ENCODE data around the gene GSTA2.

Gene GSTA2

GRCh38 chr6:52746213-52746612 lies 17.1 kb downstream of the GSTA2 start:
- Histone ChIP-seq H3K4me2 (ENCODE audit: low read length) (no peak overlapping the region), H4K12ac (ENCODE audit: low read depth, low read length) (no peak overlapping the region), H3K79me2 (ENCODE audit: control insufficient read depth, insufficient read depth, low read length, poor library complexity) (no peaks in the 10 kb centered on the region), H3K79me1 (ENCODE audit: low read length) (no peaks in the 10 kb centered on the region), H4K91ac (ENCODE audit: low read depth, low read length) (peak overlapping the region; percentile 11), H3K23ac (ENCODE audit: low read length) (no peak overlapping the region), H2AFZ (ENCODE audit: insufficient read depth, low read length, poor library complexity) (no peak overlapping the region), H3K4me3 (ENCODE audit: low read depth, low read length) (no peak overlapping the region), H3K36me3 (ENCODE audit: control insufficient read depth in 1 of 2, insufficient read depth in 2 of 2, low read length in 2 of 2) (no peaks in the 10 kb centered on the region), H3K18ac (ENCODE audit: low read length) (no peak overlapping the region), H2BK120ac (ENCODE audit: insufficient read depth, low read length, poor library complexity) (no peak overlapping the region), H3K27me3 (ENCODE audit: insufficient read depth, low read length) (no peaks in the 10 kb centered on the region), H2BK12ac (ENCODE audit: low read length) (no peak overlapping the region), H3K9me3 (ENCODE audit: insufficient read depth, low read depth, low read length) (no peaks in the 10 kb centered on the region), H2BK5ac (ENCODE audit: low read depth, low read length, poor library complexity) (no peak overlapping the region), H3K9ac (ENCODE audit: low read length) (no peak overlapping the region), H4K8ac (ENCODE audit: low read depth, low read length) (no peak overlapping the region), H3K14ac (ENCODE audit: low read length) (no peak overlapping the region), H3K4ac (ENCODE audit: low read depth, low read length) (no peak overlapping the region), H2AK5ac (ENCODE audit: low read length) (no peak overlapping the region), H3K4me1 (ENCODE audit: control insufficient read depth in 1 of 2, insufficient read depth in 2 of 2, low read length in 2 of 2) (peaks cover 0 to 2% of the 10 kb centered on the region in 2 experiments), H3K27ac (ENCODE audit: low read depth, low read length) (no peak overlapping the region)
- DNase-seq: no peak
- WGBS (ENCODE audit: extremely low coverage, insufficient coverage, insufficient read length): no CpG with 5 or more reads among the region's 4 CpGs

- no CpG with 5 or more reads among the region's 1 CpG for WGBS (ENCODE audit: extremely low coverage, insufficient coverage, insufficient read length)
- Histone ChIP-seq H2AFZ (ENCODE audit: insufficient read depth, low read length, poor library complexity) (no peak overlapping the region), H4K8ac (ENCODE audit: low read depth, low read length) (no peak overlapping the region), H3K14ac (ENCODE audit: low read length) (no peak overlapping the region), H4K12ac (ENCODE audit: low read depth, low read length) (no peak overlapping the region), H3K27ac (ENCODE audit: low read depth, low read length) (no peak overlapping the region), H3K18ac (ENCODE audit: low read length) (no peak overlapping the region), H3K79me1 (ENCODE audit: low read length) (no peaks in the 10 kb centered on the region), H3K4me2 (ENCODE audit: low read length) (no peak overlapping the region), H3K9ac (ENCODE audit: low read length) (no peak overlapping the region), H3K9me3 (ENCODE audit: insufficient read depth, low read depth, low read length) (no peaks in the 10 kb centered on the region), H2BK120ac (ENCODE audit: insufficient read depth, low read length, poor library complexity) (no peak overlapping the region), H3K23ac (ENCODE audit: low read length) (no peak overlapping the region), H3K36me3 (ENCODE audit: control insufficient read depth in 1 of 2, insufficient read depth in 2 of 2, low read length in 2 of 2) (no peaks in the 10 kb centered on the region), H3K4me3 (ENCODE audit: low read depth, low read length) (no peak overlapping the region), H3K79me2 (ENCODE audit: control insufficient read depth, insufficient read depth, low read length, poor library complexity) (no peaks in the 10 kb centered on the region), H2BK5ac (ENCODE audit: low read depth, low read length, poor library complexity) (no peak overlapping the region), H3K4ac (ENCODE audit: low read depth, low read length) (no peak overlapping the region), H2AK5ac (ENCODE audit: low read length) (no peak overlapping the region), H4K91ac (ENCODE audit: low read depth, low read length) (no peak overlapping the region), H3K27me3 (ENCODE audit: insufficient read depth, low read length) (no peaks in the 10 kb centered on the region), H2BK12ac (ENCODE audit: low read length) (no peak overlapping the region), H3K4me1 (ENCODE audit: control insufficient read depth in 1 of 2, insufficient read depth in 2 of 2, low read length in 2 of 2) (peaks cover 0 to 2% of the 10 kb centered on the region in 2 experiments)
- DNase-seq: no peak
These were observed 17.5 kb downstream of the GSTA2 start for GRCh38 chr6:52745764-52746201.

- no peak overlapping the region for H3K9ac ChIP-seq (ENCODE audit: low read length)
- no peaks in the 10 kb centered on the region for H3K4me1 ChIP-seq (ENCODE audit: control insufficient read depth in 1 of 2, insufficient read depth in 2 of 2, low read length in 2 of 2)
- H2AK5ac ChIP-seq (ENCODE audit: low read length): no peak overlapping the region
- no peak for DNase-seq
- H3K23ac ChIP-seq (ENCODE audit: low read length): no peak overlapping the region
- H3K4ac ChIP-seq (ENCODE audit: low read depth, low read length): no peak overlapping the region
- no peak overlapping the region for H3K4me3 ChIP-seq (ENCODE audit: low read depth, low read length)
- H4K8ac ChIP-seq (ENCODE audit: low read depth, low read length): no peak overlapping the region
- H3K27ac ChIP-seq (ENCODE audit: low read depth, low read length): no peak overlapping the region
- no peak overlapping the region for H2BK120ac ChIP-seq (ENCODE audit: insufficient read depth, low read length, poor library complexity)
- no peaks in the 10 kb centered on the region for H3K9me3 ChIP-seq (ENCODE audit: insufficient read depth, low read depth, low read length)
- no peak overlapping the region for H3K18ac ChIP-seq (ENCODE audit: low read length)
- no peak overlapping the region for H2AFZ ChIP-seq (ENCODE audit: insufficient read depth, low read length, poor library complexity)
- H3K27me3 ChIP-seq (ENCODE audit: insufficient read depth, low read length): no peaks in the 10 kb centered on the region
- no CpG with 5 or more reads among the region's 1 CpG for WGBS (ENCODE audit: extremely low coverage, insufficient coverage, insufficient read length)
- H4K12ac ChIP-seq (ENCODE audit: low read depth, low read length): no peak overlapping the region
- H2BK5ac ChIP-seq (ENCODE audit: low read depth, low read length, poor library complexity): no peak overlapping the region
- no peak overlapping the region for H4K91ac ChIP-seq (ENCODE audit: low read depth, low read length)
- H3K79me2 ChIP-seq (ENCODE audit: control insufficient read depth, insufficient read depth, low read length, poor library complexity): no peaks in the 10 kb centered on the region
- no peaks in the 10 kb centered on the region for H3K36me3 ChIP-seq (ENCODE audit: control insufficient read depth in 1 of 2, insufficient read depth in 2 of 2, low read length in 2 of 2)
- no peak overlapping the region for H3K4me2 ChIP-seq (ENCODE audit: low read length)
- H3K79me1 ChIP-seq (ENCODE audit: low read length): no peaks in the 10 kb centered on the region
- no peak overlapping the region for H2BK12ac ChIP-seq (ENCODE audit: low read length)
- no peak overlapping the region for H3K14ac ChIP-seq (ENCODE audit: low read length)
These were observed 21.4 kb downstream of the GSTA2 start for GRCh38 chr6:52741872-52742271.

- no peak overlapping the region for H3K4ac ChIP-seq (ENCODE audit: low read depth, low read length)
- H3K4me2 ChIP-seq (ENCODE audit: low read length): no peak overlapping the region
- no peak overlapping the region for H2BK12ac ChIP-seq (ENCODE audit: low read length)
- H3K4me1 ChIP-seq (ENCODE audit: control insufficient read depth in 1 of 2, insufficient read depth in 2 of 2, low read length in 2 of 2): no peaks in the 10 kb centered on the region
- H2BK120ac ChIP-seq (ENCODE audit: insufficient read depth, low read length, poor library complexity): no peak overlapping the region
- H3K79me2 ChIP-seq (ENCODE audit: control insufficient read depth, insufficient read depth, low read length, poor library complexity): no peaks in the 10 kb centered on the region
- no peak overlapping the region for H4K8ac ChIP-seq (ENCODE audit: low read depth, low read length)
- H3K23ac ChIP-seq (ENCODE audit: low read length): no peak overlapping the region
- no CpG with 5 or more reads among the region's 3 CpGs for WGBS (ENCODE audit: extremely low coverage, insufficient coverage, insufficient read length)
- no peak overlapping the region for H3K14ac ChIP-seq (ENCODE audit: low read length)
- H3K27me3 ChIP-seq (ENCODE audit: insufficient read depth, low read length): no peaks in the 10 kb centered on the region
- no peak overlapping the region for H3K4me3 ChIP-seq (ENCODE audit: low read depth, low read length)
- H2BK5ac ChIP-seq (ENCODE audit: low read depth, low read length, poor library complexity): no peak overlapping the region
- H3K9me3 ChIP-seq (ENCODE audit: insufficient read depth, low read depth, low read length): no peaks in the 10 kb centered on the region
- no peak overlapping the region for H3K27ac ChIP-seq (ENCODE audit: low read depth, low read length)
- no peaks in the 10 kb centered on the region for H3K36me3 ChIP-seq (ENCODE audit: control insufficient read depth in 1 of 2, insufficient read depth in 2 of 2, low read length in 2 of 2)
- H3K18ac ChIP-seq (ENCODE audit: low read length): no peak overlapping the region
- no peak overlapping the region for H4K12ac ChIP-seq (ENCODE audit: low read depth, low read length)
- DNase-seq: no peak
- peak overlapping the region; percentile 71 for H3K9ac ChIP-seq (ENCODE audit: low read length)
- no peak overlapping the region for H4K91ac ChIP-seq (ENCODE audit: low read depth, low read length)
- no peaks in the 10 kb centered on the region for H3K79me1 ChIP-seq (ENCODE audit: low read length)
- H2AFZ ChIP-seq (ENCODE audit: insufficient read depth, low read length, poor library complexity): no peak overlapping the region
- H2AK5ac ChIP-seq (ENCODE audit: low read length): no peak overlapping the region
These were observed 23.6 kb downstream of the GSTA2 start for GRCh38 chr6:52739627-52740026.
